Measurements from ENCODE around the gene NOTO. TPM values are rescaled to one million over a fixed set of nuclear protein-coding genes. Genes with fewer than 3 reads are reported as not detected.
"Not testable (repeated sequence)": the region's sequence is repeated elsewhere in the genome, so short reads cannot be mapped to it uniquely, and the experiment has no call there.

Gene NOTO
- polyA plus RNA-seq, 2 of the 4 experiments (the other 2 are of a cell fraction) = 0.03 TPM; not detected in 1

DNA sequence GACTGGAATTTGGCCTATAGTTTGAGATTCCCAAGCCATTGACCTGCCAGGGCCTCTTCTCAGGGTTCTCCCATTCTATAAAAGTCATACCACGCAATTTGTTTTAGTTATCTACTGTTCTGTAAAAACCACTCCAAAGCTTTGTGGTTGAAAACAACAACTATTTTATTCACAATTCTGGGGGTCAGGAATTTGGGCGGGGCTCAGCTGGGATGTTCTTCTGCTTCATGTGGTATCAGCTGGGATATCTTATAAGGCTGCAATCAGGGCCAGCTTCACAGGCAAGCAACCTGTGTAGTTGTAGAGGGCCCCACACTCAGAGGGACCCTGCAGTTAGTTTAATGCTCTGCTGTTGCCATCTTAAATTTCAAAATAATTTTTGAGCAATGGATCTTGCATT, 16.4 kb upstream of the NOTO start:
- no peak overlapping the region for H3K4me2 ChIP-seq
- DNase-seq (ENCODE audit: low read depth in 1 of 2, low spot score in 1 of 2) = no peak
- ATAC-seq = no peak
- TF ChIP-seq RCOR1 (IDR thresholded peaks at IDR 0.05; ENCODE audit: low read depth, low read length) = no peak
- TF ChIP-seq, protein P1, sequence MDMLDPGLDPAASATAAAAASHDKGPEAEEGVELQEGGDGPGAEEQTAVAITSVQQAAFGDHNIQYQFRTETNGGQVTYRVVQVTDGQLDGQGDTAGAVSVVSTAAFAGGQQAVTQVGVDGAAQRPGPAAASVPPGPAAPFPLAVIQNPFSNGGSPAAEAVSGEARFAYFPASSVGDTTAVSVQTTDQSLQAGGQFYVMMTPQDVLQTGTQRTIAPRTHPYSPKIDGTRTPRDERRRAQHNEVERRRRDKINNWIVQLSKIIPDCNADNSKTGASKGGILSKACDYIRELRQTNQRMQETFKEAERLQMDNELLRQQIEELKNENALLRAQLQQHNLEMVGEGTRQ (IDR thresholded peaks at IDR 0.05) = no peak
- TF ChIP-seq EHF (CRISPR knock-in tag; IDR thresholded peaks at IDR 0.05) = no peak
- no peak for TF ChIP-seq RNF2 (IDR thresholded peaks at IDR 0.05; ENCODE audit: borderline replicate concordance, low read depth)
- TF ChIP-seq KDM1A (IDR thresholded peaks at IDR 0.05; ENCODE audit: low read depth) = no peak
- TF ChIP-seq, protein P2, sequence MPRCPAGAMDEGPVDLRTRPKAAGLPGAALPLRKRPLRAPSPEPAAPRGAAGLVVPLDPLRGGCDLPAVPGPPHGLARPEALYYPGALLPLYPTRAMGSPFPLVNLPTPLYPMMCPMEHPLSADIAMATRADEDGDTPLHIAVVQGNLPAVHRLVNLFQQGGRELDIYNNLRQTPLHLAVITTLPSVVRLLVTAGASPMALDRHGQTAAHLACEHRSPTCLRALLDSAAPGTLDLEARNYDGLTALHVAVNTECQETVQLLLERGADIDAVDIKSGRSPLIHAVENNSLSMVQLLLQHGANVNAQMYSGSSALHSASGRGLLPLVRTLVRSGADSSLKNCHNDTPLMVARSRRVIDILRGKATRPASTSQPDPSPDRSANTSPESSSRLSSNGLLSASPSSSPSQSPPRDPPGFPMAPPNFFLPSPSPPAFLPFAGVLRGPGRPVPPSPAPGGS (IDR thresholded peaks at IDR 0.05) = no peak
- TF ChIP-seq FOSB (CRISPR knock-in tag; IDR thresholded peaks at IDR 0.05) = no peak
- no peak for TF ChIP-seq MAZ (IDR thresholded peaks at IDR 0.05; ENCODE audit: borderline replicate concordance, low read depth, low read length)
- TF ChIP-seq POLR2AphosphoS2 (conservative IDR thresholded peaks at IDR 0.05; ENCODE audit: low read length) = no peak
- TF ChIP-seq CHD4 (IDR thresholded peaks at IDR 0.05; ENCODE audit: borderline replicate concordance) = no peak
- no peak for TF ChIP-seq JUNB (IDR thresholded peaks at IDR 0.05)
- TF ChIP-seq SREBF2 (IDR thresholded peaks at IDR 0.05) = no peak
- TF ChIP-seq CBX2 (IDR thresholded peaks at IDR 0.05; ENCODE audit: borderline replicate concordance, low read depth) = no peak
- no peaks in the 10 kb centered on the region for H3K4me1 ChIP-seq
- no peaks in the 10 kb centered on the region for H3K9me3 ChIP-seq
- H3K27ac ChIP-seq = no peak overlapping the region
- 17% methylated on average over 2 of the region's 2 CpGs for WGBS (ENCODE audit: missing lambda C conversion rate)
- H3K4me3 ChIP-seq = no peak overlapping the region
- FAIRE-seq = no peak
- ChIA-PET CTCF (interaction anchor here (0.8 to 12.1 kb wide), 5 partner anchors 9 to 293 kb away, joined by 3 to 151 read pairs (median 4); no protein-coding TSS in a partner anchor), POLR2A (interaction anchor here (0.6 kb wide), 1 partner anchor 27 kb away, joined by 3 read pairs; no protein-coding TSS in a partner anchor)

DNA sequence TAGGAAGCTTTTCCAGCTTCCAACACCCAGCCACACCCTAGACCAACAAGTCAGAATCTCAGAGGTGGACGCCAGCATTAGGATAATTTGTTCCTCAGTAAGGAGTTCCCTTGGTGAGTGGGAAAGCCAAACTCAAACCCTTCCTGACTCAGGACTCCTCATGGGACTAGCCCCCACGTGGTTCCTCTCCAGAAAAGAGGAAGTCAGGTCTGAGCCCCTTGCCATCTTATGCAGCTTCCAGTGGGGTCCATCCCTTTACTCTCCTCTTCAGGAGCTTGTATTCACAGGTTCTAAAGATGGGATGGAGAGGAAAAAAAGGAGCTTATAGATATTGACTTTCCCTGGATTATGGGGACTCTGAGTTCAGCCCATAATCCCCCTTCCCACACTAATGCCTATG, 14.8 kb upstream of the NOTO start:
- Histone ChIP-seq H3K4me2 (no peak overlapping the region), H3K9me3 (no peaks in the 10 kb centered on the region), H3K4me3 (no peak overlapping the region), H3K27ac (no peak overlapping the region), H3K4me1 (no peaks in the 10 kb centered on the region)
- DNase-seq (ENCODE audit: low read depth in 1 of 2, low spot score in 1 of 2) (no peak), ATAC-seq (no peak; a peak in 1 of 6 replicates), FAIRE-seq (no peak)
- TF ChIP-seq EHF (CRISPR knock-in tag; IDR thresholded peaks at IDR 0.05) (no peak), BHLHE40 (IDR thresholded peaks at IDR 0.05; ENCODE audit: low read depth, low read length) (no peak)
- ChIA-PET CTCF (interaction anchor here (0.7 to 12.1 kb wide), 10 partner anchors 11 to 1264 kb away, joined by 3 to 151 read pairs (median 6); partner anchors contain the start of gene SPR), POLR2A (no interaction called here)
- WGBS (ENCODE audit: missing lambda C conversion rate) = 3% methylated on average over 2 of the region's 2 CpGs

DNA sequence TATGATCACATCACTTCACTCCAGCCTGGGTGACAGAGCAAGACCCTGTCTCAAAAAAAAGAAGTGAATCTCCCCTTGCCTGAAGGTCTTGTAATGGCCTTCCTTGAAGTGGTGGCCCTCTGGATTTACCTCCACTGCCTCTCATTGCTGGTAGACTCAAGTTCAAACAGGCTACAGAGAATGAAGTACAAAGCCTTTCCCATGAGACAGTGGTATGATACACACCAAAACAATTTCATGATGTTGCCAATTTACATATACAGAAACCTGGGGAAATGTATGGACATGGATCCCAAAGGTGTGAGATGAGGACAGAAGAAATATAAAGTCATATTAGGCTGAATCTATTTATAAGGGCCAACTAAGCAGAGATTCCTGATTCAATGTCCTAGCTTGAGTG, 4.8 kb upstream of the NOTO start:
- Histone ChIP-seq H3K9me3 (peaks cover 5% of the 10 kb centered on the region; the same call in 2 of the 3 replicates), H3K4me3 (no peak overlapping the region), H3K27ac (no peak overlapping the region), H3K4me1 (no peaks in the 10 kb centered on the region), H3K4me2 (no peak overlapping the region)
- DNase-seq (ENCODE audit: low read depth in 1 of 2, low spot score in 1 of 2) (no peak), ATAC-seq (no peak), FAIRE-seq (no peak)
- POLR2A ChIA-PET = no interaction called here
- TF ChIP-seq FOSB (CRISPR knock-in tag; IDR thresholded peaks at IDR 0.05) (no peak), ESRRA (IDR thresholded peaks at IDR 0.05; ENCODE audit: borderline replicate concordance, low read length) (no peak), RARB (CRISPR knock-in tag; IDR thresholded peaks at IDR 0.05) (no peak), NR3C1 (IDR thresholded peaks at IDR 0.05) (no peak), HOXB13 (CRISPR knock-in tag; IDR thresholded peaks at IDR 0.05; ENCODE audit: low read depth) (no peak), HEYL (CRISPR knock-in tag; IDR thresholded peaks at IDR 0.05) (no peak), RAD21 (conservative IDR thresholded peaks at IDR 0.05 in 1 of 2, IDR thresholded peaks at IDR 0.05 in 1 of 2) (no peak), POLR2A (IDR thresholded peaks at IDR 0.05; ENCODE audit: low read length) (no peak), MAZ (IDR thresholded peaks at IDR 0.05; ENCODE audit: borderline replicate concordance, low read depth, low read length) (no peak)
- TF ChIP-seq, protein P3, sequence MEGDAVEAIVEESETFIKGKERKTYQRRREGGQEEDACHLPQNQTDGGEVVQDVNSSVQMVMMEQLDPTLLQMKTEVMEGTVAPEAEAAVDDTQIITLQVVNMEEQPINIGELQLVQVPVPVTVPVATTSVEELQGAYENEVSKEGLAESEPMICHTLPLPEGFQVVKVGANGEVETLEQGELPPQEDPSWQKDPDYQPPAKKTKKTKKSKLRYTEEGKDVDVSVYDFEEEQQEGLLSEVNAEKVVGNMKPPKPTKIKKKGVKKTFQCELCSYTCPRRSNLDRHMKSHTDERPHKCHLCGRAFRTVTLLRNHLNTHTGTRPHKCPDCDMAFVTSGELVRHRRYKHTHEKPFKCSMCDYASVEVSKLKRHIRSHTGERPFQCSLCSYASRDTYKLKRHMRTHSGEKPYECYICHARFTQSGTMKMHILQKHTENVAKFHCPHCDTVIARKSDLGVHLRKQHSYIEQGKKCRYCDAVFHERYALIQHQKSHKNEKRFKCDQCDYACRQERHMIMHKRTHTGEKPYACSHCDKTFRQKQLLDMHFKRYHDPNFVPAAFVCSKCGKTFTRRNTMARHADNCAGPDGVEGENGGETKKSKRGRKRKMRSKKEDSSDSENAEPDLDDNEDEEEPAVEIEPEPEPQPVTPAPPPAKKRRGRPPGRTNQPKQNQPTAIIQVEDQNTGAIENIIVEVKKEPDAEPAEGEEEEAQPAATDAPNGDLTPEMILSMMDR (IDR thresholded peaks at IDR 0.05) = no peak
- TF ChIP-seq, protein P4, sequence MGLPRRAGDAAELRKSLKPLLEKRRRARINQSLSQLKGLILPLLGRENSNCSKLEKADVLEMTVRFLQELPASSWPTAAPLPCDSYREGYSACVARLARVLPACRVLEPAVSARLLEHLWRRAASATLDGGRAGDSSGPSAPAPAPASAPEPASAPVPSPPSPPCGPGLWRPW (IDR thresholded peaks at IDR 0.05) = no peak
- CTCF ChIA-PET = interaction anchor here (0.7 to 1.5 kb wide), 4 partner anchors 15 to 1725 kb away, joined by 3 to 5 read pairs (median 4); no protein-coding TSS in a partner anchor

DNA sequence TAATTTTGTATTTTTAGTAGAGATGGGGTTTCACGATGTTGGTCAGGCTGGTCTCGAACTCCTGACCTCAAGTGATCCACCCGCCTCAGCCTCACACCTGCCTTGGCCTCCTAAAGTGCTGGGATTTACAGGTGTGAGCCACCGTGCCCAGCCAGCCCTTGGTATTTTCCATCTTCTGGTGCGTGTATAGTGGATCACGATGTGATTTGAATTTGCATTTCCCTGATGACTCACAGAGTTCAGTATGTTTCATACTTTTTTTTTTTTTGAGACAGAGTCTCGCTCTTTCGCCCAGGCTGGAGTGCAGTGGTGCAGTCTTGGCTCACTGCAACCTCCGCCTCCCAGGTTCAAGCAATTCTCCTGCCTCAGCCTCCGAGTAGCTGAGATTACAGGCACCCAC, 2.1 kb upstream of the NOTO start:
- FAIRE-seq, POLR2A ChIA-PET: not testable (repeated sequence)

More for the DNA sequence above, 2.1 kb upstream of the NOTO start:
- CTCF ChIA-PET = interaction anchor here (0.9 to 3.4 kb wide), 5 partner anchors 10 to 115 kb away, joined by 3 to 20 read pairs (median 4); no protein-coding TSS in a partner anchor
- not testable (repeated sequence) for H3K4me2 ChIP-seq; H3K4me3 ChIP-seq; H3K27ac ChIP-seq; H3K9me3 ChIP-seq; DNase-seq (ENCODE audit: low read depth in 1 of 2, low spot score in 1 of 2); ATAC-seq
- 51% methylated on average over 10 of the region's 10 CpGs for WGBS (ENCODE audit: missing lambda C conversion rate)
- H3K4me1 ChIP-seq = peaks cover 12% of the 10 kb centered on the region

Measured in A549 (cell line).